GM23338 (cell line): Measurements from ENCODE around the gene APCDD1L. TPM values are rescaled to one million over a fixed set of nuclear protein-coding genes. Genes with fewer than 3 reads are reported as not detected.
A peak's percentile ranks its signal among the peaks of the same experiment; 100 is the strongest.

ENCODE experiments used
- ATAC-seq: fragments of 200-7000 bp; cut with Tn5 transposase; 3 replicates; pipeline ENCODE4 v1.9.1; 2020
- DNase-seq: peaks from one replicate; pipeline ENCODE4 v3.0.0-alpha.2; 2015; ENCODE audit warnings: low spot score
- H2AFZ ChIP-seq: fragments of 200-600 bp; sonication (generic); 2 replicates; pipeline ENCODE4 v1.8.0; 2016; ENCODE audit warnings: antibody characterized with exemption, mild to moderate bottlenecking, moderate library complexity
- H3F3A ChIP-seq: fragments of 200-600 bp; sonication (generic); replicated peaks from 2 replicates; pipeline ENCODE4 v1.8.0; 2017; ENCODE audit warnings: antibody characterized with exemption, mixed run types, low read depth
- H3K27ac ChIP-seq: fragments of 200-600 bp; sonication (generic); 2 replicates; pipeline ENCODE4 v1.6.1; 2016; ENCODE audit warnings: low read depth
- H3K27me3 ChIP-seq: fragments of 200-600 bp; sonication (generic); 2 replicates; pipeline ENCODE4 v1.8.0; 2016; ENCODE audit warnings: mild to moderate bottlenecking, mixed run types, moderate library complexity; ENCODE audit not compliant: insufficient read depth
- H3K36me3 ChIP-seq: fragments of 200-600 bp; sonication (generic); 2 replicates; pipeline ENCODE4 v1.8.0; 2016; ENCODE audit warnings: mild to moderate bottlenecking; ENCODE audit not compliant: insufficient read depth
- H3K4me1 ChIP-seq: fragments of 200-600 bp; sonication (generic); 2 replicates; pipeline ENCODE4 v1.8.0; 2016; ENCODE audit warnings: mild to moderate bottlenecking, moderate library complexity; ENCODE audit not compliant: insufficient read depth
- H3K4me2 ChIP-seq: fragments of 200-600 bp; sonication (generic); 2 replicates; pipeline ENCODE4 v1.7.1; 2017; ENCODE audit warnings: mixed run types
- H3K4me3 ChIP-seq: fragments of 200-600 bp; sonication (generic); 2 replicates; pipeline ENCODE4 v1.6.1; 2016; ENCODE audit warnings: mixed run types
- H3K79me2 ChIP-seq: fragments of 200-600 bp; sonication (generic); replicated peaks from 2 replicates; pipeline ENCODE4 v1.8.0; 2017; ENCODE audit warnings: mild to moderate bottlenecking; ENCODE audit not compliant: insufficient read depth
- H3K9me2 ChIP-seq: fragments of 200-600 bp; sonication (generic); 2 replicates; pipeline ENCODE4 v1.8.0; 2017; ENCODE audit not compliant: insufficient read depth
- H4K20me1 ChIP-seq: fragments of 200-600 bp; sonication (generic); replicated peaks from 2 replicates; pipeline ENCODE4 v1.8.0; 2017; ENCODE audit warnings: mild to moderate bottlenecking; ENCODE audit not compliant: insufficient read depth
- H3K27ac Mint-ChIP-seq: 2 replicates; pipeline ENCODE4 v1.8.0; 2020; ENCODE audit warnings: inconsistent platforms, mild to moderate bottlenecking, moderate library complexity, mixed read lengths
- H3K27me3 Mint-ChIP-seq: 3 replicates; pipeline ENCODE4 v1.8.0; 2022; ENCODE audit warnings: low read depth, mild to moderate bottlenecking, moderate library complexity, mixed read lengths, inconsistent platforms; ENCODE audit not compliant: insufficient read depth, poor library complexity
- H3K36me3 Mint-ChIP-seq: 3 replicates; pipeline ENCODE4 v1.8.0; 2021; ENCODE audit warnings: low read depth, mild to moderate bottlenecking, inconsistent platforms, moderate library complexity, mixed read lengths
- H3K4me1 Mint-ChIP-seq: 3 replicates; pipeline ENCODE4 v1.8.0; 2020; ENCODE audit warnings: mild to moderate bottlenecking, inconsistent platforms, mixed read lengths
- H3K4me3 Mint-ChIP-seq: 3 replicates; pipeline ENCODE4 v1.8.0; 2021; ENCODE audit warnings: moderate library complexity, mild to moderate bottlenecking, inconsistent platforms, mixed read lengths
- H3K9me3 Mint-ChIP-seq: 3 replicates; pipeline ENCODE4 v1.8.0; 2020; ENCODE audit warnings: moderate library complexity, mild to moderate bottlenecking, inconsistent platforms, mixed read lengths
- CREB1 ChIP-seq: fragments of 250-450 bp; sonication (Bioruptor Pico); IDR thresholded peaks from 2 replicates; pipeline ENCODE4 v1.5.0; 2020; ENCODE audit warnings: low read depth, mild to moderate bottlenecking, moderate library complexity
- EZH2 ChIP-seq: fragments of 200-600 bp; sonication (generic); IDR thresholded peaks from one replicate; pipeline ENCODE4 v1.8.0; 2017; ENCODE audit warnings: antibody characterized with exemption, mild to moderate bottlenecking, low read depth; ENCODE audit not compliant: unreplicated experiment
- NANOG ChIP-seq: IDR thresholded peaks from 2 replicates; pipeline ENCODE4 v1.6.1; 2016; ENCODE audit warnings: antibody characterized with exemption, borderline replicate concordance
- POLR2AphosphoS5 ChIP-seq: IDR thresholded peaks from 2 replicates; pipeline ENCODE4 v1.6.1; 2016; ENCODE audit warnings: antibody characterized with exemption, low read depth
- REST ChIP-seq: IDR thresholded peaks from one replicate; pipeline ENCODE4 v1.6.1; 2018; ENCODE audit warnings: antibody characterized with exemption; ENCODE audit not compliant: unreplicated experiment
- STAT1 ChIP-seq: IDR thresholded peaks from one replicate; pipeline ENCODE4 v1.6.1; 2016; ENCODE audit warnings: antibody characterized with exemption; ENCODE audit not compliant: unreplicated experiment
- ZNF331 ChIP-seq: fragments of 250-450 bp; sonication (Bioruptor Pico); IDR thresholded peaks from 2 replicates; pipeline ENCODE4 v1.5.0; 2020; ENCODE audit warnings: low read depth, mild to moderate bottlenecking, moderate library complexity
- polyA plus RNA-seq: library from polyadenylated mRNA; unstranded; fragments of >200 nt; fragmentation: Nextera tagmentation; extraction: Ambion mirVana; gene quantifications from 2 replicates; pipeline ENCODE4 v1.2.1, GENCODE V29; 2016
- total RNA-seq: library from RNA; depleted of rRNA; stranded (reverse); fragments of >200 nt; shearing (Covaris generic); gene quantifications from 2 replicates; pipeline ENCODE4 v1.2.3, GENCODE V29; 2014
- TF ChIP-seq, protein P1 (sequence below), 2 experiments: fragments of 200-600 bp in 1 of 2; sonication (generic) in 1 of 2; conservative IDR thresholded peaks; 2 replicates each; pipeline versions ENCODE4 v1.5.1 to v1.6.1; 2016 to 2017; ENCODE audit warnings: antibody characterized with exemption in 2 of 2, low read depth in 2 of 2, mild to moderate bottlenecking in 2 of 2, moderate library complexity in 1 of 2
- TF ChIP-seq, protein P2 (sequence below): IDR thresholded peaks from 2 replicates; pipeline ENCODE4 v1.6.1; 2016; ENCODE audit warnings: antibody characterized with exemption

The APCDD1L gene
- total and polyA plus RNA-seq, 2 experiments from 2014 or later, result 1.8 to 4.6 TPM

DNA sequence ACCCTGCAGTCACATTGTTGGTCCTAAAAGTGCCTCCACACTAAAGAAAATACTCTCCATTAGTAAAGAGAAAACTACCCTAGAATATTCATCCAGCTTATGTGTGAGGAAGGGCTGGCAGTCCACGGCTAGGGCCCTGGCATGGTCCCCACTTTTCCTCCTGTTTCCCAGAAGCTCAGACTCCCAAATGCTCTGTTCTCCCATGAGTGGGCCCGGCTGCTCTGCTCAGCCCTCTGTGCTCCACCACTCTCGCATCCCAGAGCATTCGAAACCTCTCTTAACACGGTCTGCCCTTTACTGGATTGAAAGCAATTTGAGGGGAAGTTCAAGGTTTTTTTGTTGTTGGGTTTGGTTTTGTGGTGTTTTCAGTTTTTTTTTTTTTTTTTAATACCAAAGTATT lies 61.8 kb downstream of the APCDD1L start (continued):
- TF ChIP-seq, protein P1, sequence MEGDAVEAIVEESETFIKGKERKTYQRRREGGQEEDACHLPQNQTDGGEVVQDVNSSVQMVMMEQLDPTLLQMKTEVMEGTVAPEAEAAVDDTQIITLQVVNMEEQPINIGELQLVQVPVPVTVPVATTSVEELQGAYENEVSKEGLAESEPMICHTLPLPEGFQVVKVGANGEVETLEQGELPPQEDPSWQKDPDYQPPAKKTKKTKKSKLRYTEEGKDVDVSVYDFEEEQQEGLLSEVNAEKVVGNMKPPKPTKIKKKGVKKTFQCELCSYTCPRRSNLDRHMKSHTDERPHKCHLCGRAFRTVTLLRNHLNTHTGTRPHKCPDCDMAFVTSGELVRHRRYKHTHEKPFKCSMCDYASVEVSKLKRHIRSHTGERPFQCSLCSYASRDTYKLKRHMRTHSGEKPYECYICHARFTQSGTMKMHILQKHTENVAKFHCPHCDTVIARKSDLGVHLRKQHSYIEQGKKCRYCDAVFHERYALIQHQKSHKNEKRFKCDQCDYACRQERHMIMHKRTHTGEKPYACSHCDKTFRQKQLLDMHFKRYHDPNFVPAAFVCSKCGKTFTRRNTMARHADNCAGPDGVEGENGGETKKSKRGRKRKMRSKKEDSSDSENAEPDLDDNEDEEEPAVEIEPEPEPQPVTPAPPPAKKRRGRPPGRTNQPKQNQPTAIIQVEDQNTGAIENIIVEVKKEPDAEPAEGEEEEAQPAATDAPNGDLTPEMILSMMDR (conservative IDR thresholded peaks at IDR 0.05; ENCODE audit: low read depth in 2 of 2), result no peak
- TF ChIP-seq REST (no peak), POLR2AphosphoS5 (no peak), NANOG (no peak), ZNF331 (no peak), EZH2 (no peak)

- H3K27ac ChIP-seq, result peak overlapping the region; percentile 14; the same call in 1 of the 2 replicates
- no peaks in the 10 kb centered on the region for H3K79me2 ChIP-seq
- no peaks in the 10 kb centered on the region for H3K27me3 ChIP-seq
- Mint-ChIP-seq H3K9me3 (no peaks in the 10 kb centered on the region; the same call in 2 of the 3 replicates), H3K36me3 (no peaks in the 10 kb centered on the region), H3K27ac (0 out of 2 replicates have a peak overlapping the region, but pooled peaks have one; percentile 38), H3K27me3 (peaks cover 8% of the 10 kb centered on the region), H3K4me3 (no peak overlapping the region; the same call in 2 of the 3 replicates), H3K4me1 (peaks cover 44% of the 10 kb centered on the region)
- no peak overlapping the region for H2AFZ ChIP-seq
- peaks cover 23% of the 10 kb centered on the region for H3K4me1 ChIP-seq
- no peak overlapping the region for H3K4me3 ChIP-seq
- H4K20me1 ChIP-seq, result no peaks in the 10 kb centered on the region; the same call in 1 of the 2 replicates
- ATAC-seq (peak; percentile 58), DNase-seq (peak; percentile 41)
- H3K9me2 ChIP-seq, result no peaks in the 10 kb centered on the region
- H3K4me2 ChIP-seq, result 0 out of 2 replicates have a peak overlapping the region, but pooled peaks have one; percentile 1
- H3F3A ChIP-seq, result 0 out of 2 replicates have a peak, but pooled peaks cover 4% of the 10 kb centered on the region
- no peaks in the 10 kb centered on the region for H3K36me3 ChIP-seq
- TF ChIP-seq CREB1 (no peak), STAT1 (no peak), REST (no peak)
- TF ChIP-seq, protein P2, sequence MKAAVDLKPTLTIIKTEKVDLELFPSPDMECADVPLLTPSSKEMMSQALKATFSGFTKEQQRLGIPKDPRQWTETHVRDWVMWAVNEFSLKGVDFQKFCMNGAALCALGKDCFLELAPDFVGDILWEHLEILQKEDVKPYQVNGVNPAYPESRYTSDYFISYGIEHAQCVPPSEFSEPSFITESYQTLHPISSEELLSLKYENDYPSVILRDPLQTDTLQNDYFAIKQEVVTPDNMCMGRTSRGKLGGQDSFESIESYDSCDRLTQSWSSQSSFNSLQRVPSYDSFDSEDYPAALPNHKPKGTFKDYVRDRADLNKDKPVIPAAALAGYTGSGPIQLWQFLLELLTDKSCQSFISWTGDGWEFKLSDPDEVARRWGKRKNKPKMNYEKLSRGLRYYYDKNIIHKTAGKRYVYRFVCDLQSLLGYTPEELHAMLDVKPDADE, result no peak
These were observed 62.4 kb downstream of the APCDD1L start for GRCh38 chr20:58452667-58453255.
